Pons (tissue), 1 donor: ENCODE data around the gene TBC1D5.

ENCODE experiments used
- DNase-seq: peaks from one replicate; pipeline ENCODE4 v3.0.0-alpha.2; 2016; ENCODE audit warnings: low spot score

Gene TBC1D5

DNA sequence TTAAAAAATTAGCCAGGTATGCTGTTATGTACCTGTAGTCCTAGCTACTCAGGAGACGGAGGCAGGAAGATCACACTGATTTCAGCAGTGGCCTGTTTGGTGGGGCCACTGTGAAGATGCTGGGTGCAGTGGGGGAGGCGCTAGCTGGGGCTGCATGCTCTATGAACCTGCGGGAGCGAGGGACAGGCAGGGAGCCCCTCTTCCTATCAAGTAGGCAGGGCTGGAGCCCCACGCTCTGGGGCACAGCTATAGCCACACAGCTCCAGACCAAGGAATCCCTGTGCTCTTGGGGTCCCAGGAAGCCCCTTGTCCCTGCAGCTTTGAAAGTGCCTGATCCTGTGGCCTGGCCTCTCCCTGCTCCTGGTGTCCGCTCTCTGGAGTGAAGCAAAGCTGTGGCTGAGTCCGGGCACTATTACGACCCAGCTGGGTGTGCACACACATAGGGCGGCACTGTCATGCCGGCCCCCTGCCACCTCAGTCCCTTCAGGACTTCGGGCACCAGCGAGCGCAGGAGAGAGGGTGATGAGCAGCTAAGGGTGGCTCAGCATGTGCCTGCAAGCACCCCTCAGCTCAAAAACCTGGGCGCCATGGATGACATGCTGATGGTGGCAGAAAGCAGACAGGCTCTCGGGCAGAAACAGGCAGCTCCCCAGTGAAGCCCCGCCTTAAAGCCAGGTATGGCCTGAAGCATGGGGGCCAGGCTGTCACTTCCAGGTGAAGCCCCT is 262.6 kb downstream of the TBC1D5 start:
- no peak for DNase-seq

DNA sequence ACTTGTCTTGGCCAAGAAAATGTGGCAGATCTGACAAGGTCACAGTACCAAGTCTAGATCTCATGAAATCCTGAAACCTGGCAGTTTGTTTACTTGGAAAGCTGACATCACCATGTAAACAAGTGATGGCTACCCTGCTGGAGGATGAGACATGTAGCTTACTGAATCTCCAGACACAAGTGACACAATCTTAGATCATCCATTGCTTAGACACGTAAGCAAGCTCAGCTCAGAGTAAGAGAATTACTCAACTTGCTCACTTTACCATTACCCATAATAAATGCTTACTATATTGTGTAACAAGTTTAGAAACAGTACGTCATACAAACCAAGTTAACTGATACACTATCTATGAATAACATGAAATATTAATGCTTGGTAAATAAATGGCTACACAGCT is 263.8 kb downstream of the TBC1D5 start:
- DNase-seq: no peak

GRCh38 chr3:17473761-17474160 is 268.7 kb downstream of the TBC1D5 start:
- DNase-seq: no peak

DNA sequence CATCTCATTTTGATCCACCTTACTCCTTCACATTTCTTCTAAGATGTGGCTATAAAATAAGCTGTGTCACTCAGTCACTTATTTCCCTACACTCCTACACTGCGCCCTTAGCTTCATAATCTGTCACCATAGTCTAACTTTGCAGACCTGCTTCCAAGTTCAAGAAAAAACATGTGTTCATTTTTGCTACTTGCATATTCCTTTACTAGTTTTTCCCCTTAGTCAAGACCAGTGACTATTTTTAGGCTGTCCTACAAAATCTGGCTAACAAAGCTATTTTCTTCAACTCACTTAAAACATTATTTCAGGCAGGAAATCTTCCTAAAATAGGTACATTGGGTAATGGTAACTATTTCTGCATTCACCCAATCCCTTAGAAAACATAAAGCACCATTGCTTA is 272.5 kb downstream of the TBC1D5 start:
- no peak for DNase-seq

- DNase-seq: no peak
Observed at GRCh38 chr3:17469520-17469919, 272.9 kb downstream of the TBC1D5 start.

DNA sequence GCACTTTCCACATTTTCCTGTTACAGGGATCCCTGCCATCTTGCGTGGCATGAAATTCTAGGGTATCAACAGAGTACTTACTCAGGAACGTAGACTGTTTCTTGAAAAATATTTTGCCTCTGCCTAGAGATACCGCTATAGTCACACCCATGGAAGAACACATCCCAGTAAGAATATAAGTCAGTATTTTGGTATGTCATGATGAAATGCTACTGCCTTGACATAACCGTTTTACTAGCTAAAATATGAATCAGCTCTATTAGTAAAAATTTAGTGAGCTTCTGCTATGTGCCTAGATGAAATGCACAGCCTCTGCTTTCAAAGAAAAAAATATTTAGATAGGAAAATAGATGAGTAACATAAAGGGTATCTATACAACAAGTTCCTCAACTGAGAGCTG is 276.4 kb downstream of the TBC1D5 start:
- no peak for DNase-seq

DNA sequence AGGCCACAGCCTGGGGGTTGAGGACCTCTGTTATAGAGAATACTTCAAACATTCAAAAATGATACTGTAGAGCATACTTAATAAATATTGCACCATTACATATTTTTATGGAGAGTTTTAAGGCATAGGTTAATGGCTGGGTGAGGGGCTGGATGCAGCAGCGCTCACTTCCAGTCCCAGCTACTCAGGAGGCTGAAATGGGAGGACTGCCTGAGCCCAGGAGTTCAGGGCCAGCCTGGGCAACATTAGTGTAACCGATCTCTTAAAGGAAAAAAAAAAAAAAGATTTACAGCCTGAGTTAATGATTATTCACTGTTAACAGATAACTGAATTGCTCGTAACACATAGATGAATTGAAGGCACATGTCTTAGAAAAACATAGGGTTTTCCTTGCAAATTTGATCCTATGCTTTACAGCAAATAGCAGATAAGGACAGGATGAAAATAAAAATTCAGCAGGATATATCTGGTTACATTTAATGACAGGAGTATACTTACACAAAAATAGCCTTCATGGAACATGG is 282.9 kb downstream of the TBC1D5 start:
- DNase-seq: no peak

DNA sequence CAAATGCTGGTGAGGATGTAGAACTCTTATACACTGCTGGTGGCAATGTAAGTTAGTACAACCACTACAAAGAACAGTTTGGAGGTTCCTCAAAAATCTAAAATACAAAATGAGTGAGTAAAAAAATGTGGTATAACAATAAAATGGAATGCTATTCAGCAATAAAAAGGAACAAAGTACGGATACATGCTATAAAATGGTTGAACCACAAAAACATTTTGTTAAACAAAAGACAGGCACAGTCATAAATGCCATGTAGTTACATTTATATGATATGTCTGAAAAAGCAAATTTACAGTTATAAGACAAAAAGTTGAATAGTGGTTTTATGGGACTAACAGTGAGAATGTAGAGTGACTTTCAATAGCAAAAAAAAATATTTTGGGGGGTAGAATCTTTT is 285.8 kb downstream of the TBC1D5 start:
- no peak for DNase-seq

DNA sequence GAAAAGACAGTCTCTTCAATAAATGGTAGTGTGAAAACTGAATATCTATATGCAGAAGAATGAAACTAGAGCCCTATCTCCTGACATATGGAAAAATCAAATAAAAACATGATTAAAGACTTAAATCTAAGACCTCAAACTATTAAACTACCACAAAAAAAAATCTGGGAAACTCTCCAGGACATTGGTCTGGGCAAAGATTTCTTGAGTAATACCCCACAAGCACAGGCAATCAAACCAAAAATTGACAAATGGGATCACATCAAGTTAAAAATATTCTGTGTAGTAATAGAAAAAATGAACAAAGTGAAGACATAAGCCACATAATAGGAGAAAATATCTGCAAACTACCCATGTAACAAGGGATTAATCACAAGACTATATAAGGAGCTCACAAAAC is 286.4 kb downstream of the TBC1D5 start:
- DNase-seq: no peak

DNA sequence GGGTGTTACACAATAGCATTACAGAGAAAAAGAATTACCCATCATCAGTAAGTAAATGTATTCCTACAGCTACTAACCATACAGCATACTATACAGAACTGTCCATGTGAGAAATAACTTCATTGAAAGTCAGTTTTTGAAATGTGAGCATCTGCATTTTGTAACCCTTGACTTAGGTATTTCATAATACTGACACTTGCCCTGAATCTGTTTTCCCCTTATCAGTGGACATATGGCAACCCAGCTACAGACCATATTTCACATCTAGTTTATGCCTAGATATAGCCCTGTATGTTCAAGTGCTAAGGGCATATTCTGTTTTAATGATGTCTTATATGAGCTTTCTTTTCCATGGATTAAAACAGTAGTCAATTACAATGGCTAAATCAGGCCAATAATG is 297.6 kb downstream of the TBC1D5 start:
- no peak for DNase-seq

DNA sequence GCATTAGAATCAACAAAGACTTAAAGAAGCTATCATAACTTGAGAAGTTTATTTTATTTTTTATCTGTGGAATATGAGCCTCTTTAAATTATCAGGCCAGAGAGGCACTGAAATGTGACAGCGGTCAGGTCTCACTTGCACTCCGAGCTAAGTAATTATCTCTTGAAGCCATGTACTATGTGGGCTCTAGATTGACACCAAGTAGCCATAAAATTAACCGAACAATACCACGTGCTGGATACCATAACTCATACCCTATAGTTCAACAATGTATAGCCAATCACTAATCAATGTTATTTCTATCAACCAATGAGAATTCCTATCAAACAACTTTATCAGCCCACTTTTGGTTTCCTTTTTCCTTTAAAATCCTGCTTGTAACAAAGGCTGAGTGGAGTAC is 299.3 kb downstream of the TBC1D5 start:
- DNase-seq: no peak

DNA sequence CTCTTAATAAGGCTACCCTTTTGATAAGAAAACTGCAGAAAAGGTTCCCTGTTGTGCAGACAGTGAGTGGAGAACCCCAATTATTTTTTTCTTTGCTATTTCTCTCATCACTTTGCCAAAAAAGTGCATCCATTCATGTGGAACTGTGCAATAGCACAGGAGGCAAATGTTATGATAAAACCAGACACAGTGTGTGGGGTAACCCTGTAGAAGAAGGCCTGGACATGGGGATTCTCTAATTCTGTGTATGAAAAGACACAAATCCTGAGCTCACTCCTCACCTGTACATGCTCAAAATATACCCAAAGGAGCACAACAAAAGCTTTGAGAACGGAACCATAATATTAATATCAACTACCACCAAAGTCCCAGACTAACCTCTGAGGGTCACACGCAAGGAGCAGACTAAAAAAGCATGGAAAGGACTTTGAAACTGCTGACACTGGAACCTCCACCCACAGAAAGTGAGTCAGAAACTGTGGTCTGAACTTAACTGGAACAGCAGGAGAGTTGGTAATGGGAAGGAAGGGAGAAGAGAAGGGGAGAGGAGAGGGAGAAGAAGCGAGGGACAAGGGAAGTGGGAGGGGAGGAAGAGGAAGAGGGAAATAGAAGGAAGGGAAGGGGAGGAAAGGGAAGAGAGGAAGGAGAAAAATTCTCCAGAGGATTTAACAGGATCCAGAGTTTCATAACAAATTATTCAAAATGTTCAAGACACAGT is 299.9 kb downstream of the TBC1D5 start:
- DNase-seq: no peak

DNA sequence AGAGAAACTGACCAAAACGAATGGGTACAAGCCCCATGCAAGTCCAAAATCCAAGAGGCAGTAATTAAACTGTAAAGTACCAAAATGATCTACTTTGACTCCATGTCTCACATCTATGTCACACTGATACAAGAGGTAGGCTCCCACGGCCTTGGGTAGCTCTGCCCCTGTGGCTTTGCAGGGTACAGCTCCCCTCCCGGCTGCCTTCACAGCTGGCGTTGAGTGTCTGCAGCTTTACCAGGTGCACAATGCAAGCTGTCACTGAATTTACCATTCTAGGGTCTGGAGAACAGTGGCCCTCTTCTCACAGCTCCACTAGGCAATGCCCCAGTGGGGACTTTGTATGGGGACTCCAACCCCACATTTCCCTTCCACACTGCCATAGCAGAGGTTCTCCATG is 308.6 kb downstream of the TBC1D5 start:
- no peak for DNase-seq

DNA sequence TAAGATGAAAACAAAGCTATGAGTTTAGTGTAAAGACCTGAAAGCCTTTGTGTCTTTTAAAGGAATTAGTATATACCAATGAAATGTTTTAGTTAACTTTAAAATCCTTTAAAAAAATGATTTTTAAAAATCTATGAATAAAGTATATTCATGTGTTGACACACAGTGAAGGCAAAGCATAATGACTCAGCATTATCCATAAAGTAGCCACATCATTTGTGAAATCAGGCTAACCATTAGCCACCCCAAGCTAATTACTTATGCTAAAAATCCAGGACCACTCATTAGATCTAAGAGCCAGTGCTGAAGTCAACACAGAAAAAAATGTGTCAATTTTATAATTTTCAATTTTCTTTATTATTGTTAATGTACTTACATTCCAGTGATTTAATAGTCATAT is 310.2 kb downstream of the TBC1D5 start:
- peak; percentile 11 for DNase-seq

DNA sequence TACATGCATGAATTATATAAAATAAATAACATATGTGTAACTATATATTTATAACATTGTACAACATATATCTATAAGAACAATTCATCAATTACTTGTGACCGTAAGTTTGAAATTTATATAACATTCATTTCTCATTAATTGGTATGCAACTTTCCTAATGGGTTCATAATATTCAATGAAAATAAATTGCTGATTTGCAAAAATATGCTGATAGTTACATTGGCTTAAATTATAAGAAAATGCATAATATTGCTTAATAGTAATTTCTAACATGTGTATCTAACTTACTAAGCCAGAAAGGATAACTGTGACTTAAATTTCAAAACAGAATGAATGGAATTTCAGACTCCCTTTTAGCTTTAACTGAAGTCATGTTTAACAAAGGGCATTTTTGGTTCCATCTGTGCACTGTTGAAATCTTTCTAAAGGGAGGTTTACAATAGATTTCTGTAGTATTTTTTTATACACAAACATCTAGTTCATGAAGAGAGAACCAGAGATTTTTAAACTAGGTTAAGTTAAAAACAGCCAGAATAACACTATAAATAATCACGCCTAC is 310.9 kb downstream of the TBC1D5 start:
- no peak for DNase-seq

DNA sequence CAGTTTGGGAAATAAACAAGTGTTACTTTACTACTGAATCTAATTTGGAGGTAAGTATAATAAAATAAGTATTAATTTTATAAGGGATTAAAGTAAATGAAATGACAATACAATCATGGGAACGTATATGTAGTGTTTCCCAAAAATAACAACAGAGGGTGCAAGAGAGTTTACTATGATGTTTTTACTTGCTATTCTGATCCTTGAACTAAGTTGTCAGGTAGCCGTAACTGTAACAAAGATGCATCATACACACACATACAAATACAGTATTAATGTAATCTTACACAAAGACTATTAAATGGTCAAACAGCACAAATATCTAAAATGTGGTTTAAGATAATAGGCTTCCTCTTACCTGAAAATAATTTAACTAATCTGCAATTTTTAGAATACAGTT is 311.4 kb downstream of the TBC1D5 start:
- peak; percentile 76 for DNase-seq

DNA sequence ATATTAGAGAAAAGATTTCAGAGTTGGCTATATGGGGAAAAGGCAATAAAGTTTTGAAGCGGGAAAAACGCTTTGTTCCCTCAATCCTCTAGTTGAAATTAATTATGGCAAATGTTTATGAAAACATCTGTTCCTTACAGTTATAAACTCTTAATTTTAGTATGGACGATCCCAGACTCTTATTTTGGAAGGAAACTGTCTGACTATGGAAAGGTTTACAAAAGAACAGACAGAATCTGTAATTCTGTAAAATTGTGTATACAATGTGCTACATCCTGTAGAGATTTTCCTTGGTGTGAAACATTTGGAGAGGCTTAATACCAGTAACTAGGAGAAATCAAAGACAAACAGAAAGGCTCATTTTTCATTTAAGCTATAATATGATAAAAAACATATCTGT is 311.8 kb downstream of the TBC1D5 start:
- DNase-seq: peak; percentile 14

- DNase-seq: no peak
Observed at GRCh38 chr3:17423786-17424536, 318.5 kb downstream of the TBC1D5 start.

DNA sequence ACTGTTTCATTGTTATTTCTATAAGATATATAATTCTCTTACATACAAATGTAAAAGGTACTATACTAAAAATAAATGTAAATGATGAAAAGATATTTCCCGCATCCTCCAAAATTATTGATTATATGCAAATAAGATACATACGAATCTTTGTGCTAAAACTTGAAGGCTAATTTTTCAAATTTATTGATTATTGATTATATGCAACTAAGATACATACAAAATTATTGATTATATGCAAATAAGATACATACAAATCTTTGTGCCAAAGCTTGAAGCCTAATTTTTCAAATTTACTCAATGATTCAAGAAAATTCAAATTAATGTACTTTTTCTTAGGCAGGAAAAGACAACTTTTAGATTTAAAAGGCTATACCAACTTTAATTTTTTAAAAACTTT is 319.8 kb downstream of the TBC1D5 start:
- no peak for DNase-seq

DNA sequence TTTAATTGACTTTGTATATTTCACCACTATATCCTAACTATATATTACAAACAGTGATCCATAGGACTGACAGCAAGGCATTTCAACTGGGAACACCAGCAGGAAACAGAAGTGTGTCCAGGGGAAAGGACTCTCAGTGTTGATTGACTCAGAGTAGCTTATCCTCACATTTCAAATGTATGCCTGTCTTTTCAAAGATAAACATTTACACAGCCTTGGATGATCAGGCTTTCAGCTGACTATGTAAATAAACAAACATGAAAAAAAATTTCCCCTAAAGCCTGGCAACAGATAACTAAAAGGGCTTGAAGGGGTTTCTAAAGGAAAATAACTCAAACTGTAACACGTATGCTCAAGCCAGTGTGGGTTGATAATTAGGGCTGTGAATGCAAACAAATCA is 321.8 kb downstream of the TBC1D5 start:
- DNase-seq: no peak

GRCh38 chr3:17412950-17413530 is 329.4 kb downstream of the TBC1D5 start:
- peak; percentile 66 for DNase-seq
